Right ventricle myocardium superior (tissue), 1 donor: ENCODE measurements around the gene SRSF8. TPM values are rescaled to one million over a fixed set of nuclear protein-coding genes. Genes with fewer than 3 reads are reported as not detected.
A peak's percentile ranks its signal among the peaks of the same experiment; 100 is the strongest.
"Not testable (repeated sequence)": the region's sequence is repeated elsewhere in the genome, so short reads cannot be mapped to it uniquely, and the experiment has no call there.

ENCODE experiments used
- ATAC-seq: fragments of 200-7000 bp; cut with Tn5 transposase; one replicate; pipeline ENCODE4 v1.9.1; 2020; ENCODE audit warnings: mild to moderate bottlenecking; ENCODE audit not compliant: poor library complexity
- DNase-seq: peaks from one replicate; pipeline ENCODE4 v3.0.0-alpha.2; 2020
- intact Hi-C: fragments of 100-400 bp; cut with DNase I; formaldehyde crosslinking; loops from one replicate; pipeline ENCODE4 v1.11.2; 2022
- long read RNA-seq: library from polyadenylated mRNA; unstranded; transcript quantifications from one replicate; pipeline ENCODE4 v2.0.0, GENCODE V29; 2021
- total RNA-seq: library from RNA; stranded (reverse); fragmentation: NEBNext Ultra II Directional; extraction: Animal tissue kit (Norgen Biotek cat#: 25700); gene quantifications from one replicate; pipeline ENCODE4 v1.2.1, GENCODE V29; 2021
- donor health status: DM: no; HTN: yes; CAD: no; lungs with severe emphysema.

The SRSF8 gene, protein sequence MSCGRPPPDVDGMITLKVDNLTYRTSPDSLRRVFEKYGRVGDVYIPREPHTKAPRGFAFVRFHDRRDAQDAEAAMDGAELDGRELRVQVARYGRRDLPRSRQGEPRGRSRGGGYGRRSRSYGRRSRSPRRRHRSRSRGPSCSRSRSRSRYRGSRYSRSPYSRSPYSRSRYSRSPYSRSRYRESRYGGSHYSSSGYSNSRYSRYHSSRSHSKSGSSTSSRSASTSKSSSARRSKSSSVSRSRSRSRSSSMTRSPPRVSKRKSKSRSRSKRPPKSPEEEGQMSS
- total RNA-seq: 18.2 TPM
- long read RNA-seq, full-length matches to known transcripts: 65 of 70 reads
- long read RNA-seq, partial matches to known transcripts: 0 of 70 reads
- long read RNA-seq, other reads (novel, unspliced or antisense): 5 of 70 reads

DNA sequence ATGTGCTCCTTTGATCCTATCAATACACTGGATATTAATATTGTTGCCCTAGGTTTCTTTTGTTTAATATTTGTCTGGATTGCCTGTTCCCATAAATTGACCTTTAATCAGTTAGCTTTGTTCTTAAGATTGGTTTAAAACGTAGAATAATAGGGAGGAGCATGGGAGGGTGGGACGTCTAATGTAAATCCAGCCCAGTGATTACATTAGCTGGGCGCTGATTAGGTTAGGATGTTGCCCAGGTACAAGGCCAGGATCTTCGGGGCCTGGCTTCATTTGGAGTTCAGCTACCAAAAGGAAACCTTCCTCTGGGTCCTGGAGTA, at the start of gene SRSF8:
Gene SRSF8 (plus strand): TSS at position 204 of the 323 bp plus-strand sequence. CDS start 308 bp downstream, outside the sequence.
- DNase-seq (no peak), ATAC-seq (no peak)
- intact Hi-C loops: loop anchor here (10.0 kb wide), 1 partner anchor 698 kb away; no protein-coding TSS in a partner anchor

DNA sequence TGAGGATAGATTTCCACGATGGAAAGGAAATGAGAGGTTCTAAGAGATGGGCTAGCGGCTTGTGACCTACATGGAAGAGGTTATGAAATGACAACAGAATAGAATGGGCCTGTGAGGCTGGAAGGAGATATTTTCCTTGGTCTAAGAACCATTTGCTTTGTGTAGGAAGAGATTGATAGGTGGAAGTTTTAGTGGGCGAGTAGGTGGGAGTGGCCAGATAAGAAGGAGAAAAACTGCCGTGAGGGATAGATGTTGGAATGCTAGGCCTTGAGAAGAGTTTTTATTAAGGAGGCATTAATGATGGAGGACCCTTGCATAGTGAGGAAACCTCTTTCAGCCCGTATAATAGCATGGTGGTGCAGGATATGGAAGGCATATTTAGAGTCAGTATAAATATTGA, 45.3 kb upstream of the SRSF8 start:
- intact Hi-C loops, ATAC-seq, DNase-seq: not testable (repeated sequence)

DNA sequence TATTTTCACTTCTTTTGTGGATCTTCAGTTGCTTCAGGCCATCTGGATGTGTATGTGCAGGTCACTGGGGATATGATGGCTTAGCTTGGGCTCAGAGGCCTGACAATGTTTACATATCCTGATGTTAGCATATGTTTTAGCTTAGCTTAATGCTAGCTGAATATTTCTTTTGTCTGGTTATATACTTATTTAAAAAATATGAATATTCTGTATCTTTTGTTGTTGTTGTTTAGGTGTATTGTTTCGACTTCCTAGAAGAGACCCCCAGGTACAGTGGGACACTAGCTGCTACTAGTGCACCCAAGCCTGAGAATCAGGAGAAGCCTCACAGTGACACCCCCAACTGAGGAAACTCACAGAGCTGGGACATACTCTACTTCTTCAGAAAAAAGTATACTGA, 41.8 kb upstream of the SRSF8 start, which contains the start of gene KDM4E:
Gene KDM4E (plus strand): TSS at position 301 of the 400 bp plus-strand sequence. CDS start 300 bp downstream, outside the sequence.
- DNase-seq: no peak
- ATAC-seq: no peak
- intact Hi-C loops: no loop called here

DNA sequence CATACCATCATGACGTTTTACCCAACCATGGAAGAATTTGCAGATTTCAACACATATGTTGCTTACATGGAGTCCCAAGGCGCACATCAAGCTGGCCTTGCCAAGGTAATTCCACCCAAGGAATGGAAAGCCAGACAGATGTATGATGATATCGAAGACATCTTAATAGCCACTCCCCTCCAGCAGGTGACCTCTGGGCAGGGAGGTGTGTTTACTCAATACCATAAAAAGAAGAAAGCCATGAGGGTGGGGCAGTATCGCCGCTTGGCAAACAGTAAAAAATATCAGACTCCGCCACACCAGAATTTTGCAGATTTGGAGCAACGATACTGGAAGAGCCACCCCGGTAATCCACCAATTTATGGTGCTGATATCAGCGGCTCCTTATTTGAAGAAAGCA, 41.1 kb upstream of the SRSF8 start:
- intact Hi-C loops, ATAC-seq, DNase-seq: not testable (repeated sequence)

DNA sequence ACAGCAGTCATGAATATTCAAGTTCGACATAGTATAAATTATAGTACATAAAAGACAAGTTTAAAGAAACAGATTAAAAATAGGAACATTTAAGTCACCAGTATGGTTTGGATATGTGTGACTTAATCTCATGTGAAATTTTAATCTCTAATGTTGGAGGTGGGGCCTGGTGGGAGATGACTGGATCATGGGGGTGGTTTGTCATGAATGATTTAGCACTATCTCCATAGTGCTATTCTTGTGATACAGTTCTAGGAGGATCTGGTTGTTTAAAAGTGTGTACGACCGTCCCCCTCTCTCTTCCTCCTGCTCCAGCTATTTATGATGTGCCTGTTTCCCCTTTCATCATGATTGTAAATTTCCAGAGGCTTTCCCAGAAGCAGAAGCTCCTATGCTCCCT, 38.4 kb upstream of the SRSF8 start:
- no peak for DNase-seq
- intact Hi-C loops: no loop called here
- ATAC-seq: no peak

DNA sequence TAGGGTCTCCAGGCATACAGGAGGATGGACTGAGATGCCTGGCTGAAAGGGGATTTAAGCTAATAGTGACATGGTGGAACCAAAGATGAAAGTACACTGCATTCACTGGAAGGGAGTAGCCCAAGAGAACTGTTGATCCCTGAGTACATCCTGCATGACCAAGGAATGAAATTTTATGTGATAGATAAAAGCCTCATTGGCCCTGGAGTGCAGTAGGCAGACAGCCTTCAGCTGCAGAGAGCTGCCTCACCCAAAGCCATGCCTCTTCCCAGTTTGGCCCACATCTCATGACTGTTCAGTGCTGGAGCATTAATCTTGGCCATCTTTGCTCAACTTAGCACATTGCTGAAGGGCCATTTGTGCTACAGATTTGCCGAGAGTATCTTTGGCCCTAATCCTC, 33.7 kb upstream of the SRSF8 start:
- DNase-seq (no peak), ATAC-seq (no peak)
- intact Hi-C loops: no loop called here

DNA sequence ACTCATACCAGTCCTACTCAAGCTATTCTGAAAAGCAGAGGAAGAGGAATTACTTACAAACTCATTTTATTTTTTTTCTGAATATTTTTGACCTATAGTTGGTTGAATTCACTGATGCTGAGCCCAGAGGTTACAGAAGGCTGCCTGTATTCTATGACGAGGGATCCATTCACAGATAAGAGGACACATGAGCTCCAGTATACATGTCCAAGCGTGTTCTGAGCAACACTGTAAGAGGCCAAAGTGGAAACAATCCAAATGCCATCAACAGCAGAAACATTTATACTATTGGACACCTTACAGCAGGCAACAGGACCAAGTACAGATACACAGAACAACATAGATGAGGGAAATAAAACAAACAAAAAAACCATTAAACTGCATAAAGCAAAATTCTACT, 31.4 kb upstream of the SRSF8 start:
- no peak for ATAC-seq
- DNase-seq: no peak
- intact Hi-C loops: no loop called here

DNA sequence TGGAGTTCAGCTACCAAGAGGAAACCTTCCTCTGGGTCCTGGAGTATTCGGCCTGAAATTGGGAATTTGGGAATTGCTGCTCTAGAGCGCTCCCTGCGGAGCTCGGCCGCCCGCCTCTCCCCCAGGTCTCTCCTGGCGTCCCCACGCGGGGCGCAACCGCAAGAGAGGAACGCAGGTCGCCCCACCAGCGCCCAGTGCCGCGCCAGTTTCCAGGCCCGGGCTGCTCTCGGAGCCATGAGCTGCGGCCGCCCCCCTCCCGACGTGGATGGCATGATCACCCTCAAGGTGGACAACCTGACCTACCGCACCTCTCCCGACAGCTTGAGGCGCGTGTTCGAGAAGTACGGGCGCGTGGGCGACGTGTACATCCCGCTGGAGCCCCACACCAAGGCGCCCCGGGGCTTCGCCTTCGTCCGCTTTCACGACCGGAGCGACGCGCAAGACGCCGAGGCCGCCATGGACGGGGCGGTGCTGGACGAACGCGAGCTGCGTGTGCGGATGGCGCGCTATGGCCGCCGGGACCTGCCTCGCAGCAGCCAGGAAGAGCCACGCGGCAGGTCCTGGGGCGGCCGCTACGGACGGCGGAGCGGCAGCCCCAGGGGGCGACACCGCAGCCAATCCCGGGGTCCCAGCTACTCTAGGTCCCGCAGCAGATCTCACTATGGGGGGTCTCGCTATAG, 29.2 kb upstream of the SRSF8 start:
- peak; percentile 68 for ATAC-seq
- DNase-seq, intact Hi-C loops: not testable (repeated sequence)

DNA sequence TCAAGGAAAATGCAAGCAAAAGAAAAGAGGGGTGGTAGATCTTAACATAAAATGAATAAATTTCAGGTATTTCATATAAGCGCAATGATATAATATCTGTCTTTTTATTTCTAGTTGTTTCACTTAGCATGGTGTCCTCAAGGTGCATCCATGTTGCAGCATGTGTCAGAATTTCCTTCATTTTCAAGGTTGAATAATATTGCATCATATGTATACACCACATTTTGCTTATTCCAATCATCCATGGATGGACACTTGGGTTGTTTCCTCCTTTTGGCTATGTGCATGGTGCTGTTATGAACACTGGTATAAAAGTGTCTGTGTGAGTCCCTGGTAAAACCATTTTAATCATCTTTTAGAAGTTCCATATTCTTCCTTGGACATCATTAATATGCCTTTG, 24.5 kb upstream of the SRSF8 start:
- no peak for DNase-seq
- no peak for ATAC-seq
- intact Hi-C loops: no loop called here

DNA sequence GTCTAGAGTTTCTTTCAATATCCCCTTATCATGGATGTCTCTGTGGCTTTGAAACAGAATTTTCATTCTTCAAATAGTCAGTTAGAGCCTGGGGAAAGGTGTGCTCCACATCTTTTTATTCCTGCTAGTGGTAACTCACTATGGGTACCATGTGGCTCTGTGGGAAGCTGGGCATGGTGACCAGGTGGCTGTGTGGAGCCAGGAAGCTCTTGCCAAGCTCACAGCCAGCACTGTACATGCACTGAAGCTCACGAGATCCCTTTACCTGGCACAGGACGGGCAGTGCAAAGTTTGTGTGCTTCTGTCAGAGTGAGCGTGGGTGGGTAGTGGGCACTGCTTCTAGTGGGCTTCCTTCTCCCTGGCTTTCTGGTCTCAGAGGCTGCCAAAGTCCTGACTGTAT, 23.8 kb upstream of the SRSF8 start:
- intact Hi-C loops: no loop called here
- DNase-seq (no peak), ATAC-seq (no peak)

DNA sequence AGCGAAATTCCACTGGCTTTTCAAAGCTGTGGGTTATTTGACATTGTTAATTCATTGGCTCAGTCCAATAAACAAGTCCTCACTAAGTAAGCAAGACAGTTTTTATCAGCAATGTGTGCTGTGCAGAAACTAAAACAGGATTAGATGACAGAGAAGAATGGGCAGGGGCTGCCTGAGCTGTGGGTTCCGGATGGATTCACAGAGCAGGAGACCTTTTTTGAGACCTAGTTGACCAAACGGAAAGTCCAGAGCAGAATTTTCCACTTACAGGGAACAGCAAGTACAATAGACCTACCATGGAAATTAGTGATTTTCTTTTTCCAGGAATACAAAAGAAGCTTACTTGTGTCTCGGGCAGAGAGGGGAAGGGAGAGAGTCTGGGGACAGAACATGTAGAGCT, 22.7 kb upstream of the SRSF8 start:
- ATAC-seq (no peak), DNase-seq (no peak)
- intact Hi-C loops: no loop called here

DNA sequence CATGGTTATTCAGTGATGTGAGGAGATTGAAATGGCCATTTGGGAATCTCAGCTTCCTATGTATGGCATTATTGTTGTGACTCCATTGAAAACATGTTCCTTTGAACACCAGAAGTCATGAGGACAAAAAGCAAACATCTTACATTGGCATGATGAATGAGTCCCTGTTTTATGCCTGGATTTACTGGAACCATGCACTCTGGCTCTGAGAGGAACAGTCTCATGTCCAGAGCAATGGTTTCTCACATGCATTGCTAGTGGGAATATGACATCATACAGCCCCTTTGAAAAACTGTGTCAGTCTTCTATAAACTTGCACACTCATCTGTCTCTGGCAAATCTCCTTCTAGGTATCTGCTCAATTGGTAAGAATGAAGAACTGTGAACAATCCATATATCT, 20.9 kb upstream of the SRSF8 start:
- intact Hi-C loops: no loop called here
- no peak for DNase-seq
- no peak for ATAC-seq

DNA sequence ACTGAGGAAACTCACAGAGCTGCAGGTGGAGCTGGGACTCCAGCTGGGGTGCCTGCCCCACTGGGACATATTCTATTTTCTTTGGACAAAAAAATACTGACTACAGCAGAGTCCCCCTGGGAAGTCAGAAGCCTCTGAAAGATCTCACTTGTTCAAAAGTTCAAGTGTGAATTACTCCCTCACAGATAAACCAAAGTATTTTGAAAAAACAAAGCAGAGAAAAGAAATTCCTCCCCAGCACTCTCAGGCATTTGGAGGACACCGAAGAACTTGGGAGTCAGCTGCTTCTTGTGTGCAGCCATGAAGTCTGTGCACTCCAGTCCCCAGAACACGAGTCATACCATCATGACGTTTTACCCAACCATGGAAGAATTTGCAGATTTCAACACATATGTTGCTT, 17.6 kb upstream of the SRSF8 start, which contains the start of gene KDM4F:
Gene KDM4F (plus strand): TSS at position 301 of the 400 bp plus-strand sequence.
- intact Hi-C loops, ATAC-seq, DNase-seq: not testable (repeated sequence)

DNA sequence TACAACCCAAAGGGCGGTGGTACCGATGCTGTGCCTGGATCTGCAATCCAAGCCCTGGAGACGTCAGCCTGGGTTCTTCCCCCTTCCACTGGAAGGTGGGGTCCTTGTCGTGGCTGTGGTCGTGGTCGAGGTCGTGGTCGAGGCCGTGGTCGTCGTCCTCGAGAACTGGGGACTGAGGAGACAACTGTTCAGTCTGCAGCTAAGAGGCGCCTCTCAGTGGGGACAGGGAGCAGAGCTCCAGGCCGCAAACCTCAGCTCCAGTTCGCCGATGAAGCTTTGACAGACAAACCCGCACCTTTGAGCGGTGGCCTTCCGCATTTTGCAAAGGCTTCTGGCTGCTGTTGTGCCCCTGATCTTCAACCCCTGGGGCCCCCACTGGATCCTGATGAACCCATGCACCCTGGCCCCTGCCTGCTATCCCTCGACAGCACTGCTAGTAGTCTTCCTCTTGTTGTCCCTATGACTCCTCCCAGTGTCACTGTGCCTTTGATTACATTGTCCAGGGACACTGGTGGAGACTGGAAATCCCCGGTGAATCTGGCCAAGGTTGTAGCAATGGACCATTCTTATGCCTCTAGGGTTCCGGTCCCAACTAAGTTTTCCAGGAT, 16.0 kb upstream of the SRSF8 start:
- intact Hi-C loops: no loop called here
- ATAC-seq (no peak), DNase-seq (no peak)

DNA sequence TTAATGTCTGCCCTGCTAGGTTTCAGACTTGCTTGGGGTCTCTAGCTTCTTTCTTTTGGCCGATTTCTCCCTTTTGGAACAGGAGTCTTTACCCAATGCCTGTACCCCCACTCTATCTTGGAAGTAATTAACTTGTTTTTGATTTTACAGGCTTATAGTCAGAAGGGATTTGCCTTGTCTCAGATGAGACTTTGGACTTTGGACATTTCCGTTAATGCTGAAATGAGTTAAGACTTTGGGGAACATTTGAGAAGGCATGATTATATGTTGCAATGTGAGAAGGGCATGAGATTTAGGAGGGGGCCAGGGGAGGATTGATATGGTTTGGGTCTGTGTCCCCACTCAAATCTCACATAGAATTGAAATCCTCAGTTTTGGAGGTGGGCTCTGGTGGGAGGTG, 12.4 kb upstream of the SRSF8 start:
- intact Hi-C loops: no loop called here
- ATAC-seq (no peak), DNase-seq (no peak)

DNA sequence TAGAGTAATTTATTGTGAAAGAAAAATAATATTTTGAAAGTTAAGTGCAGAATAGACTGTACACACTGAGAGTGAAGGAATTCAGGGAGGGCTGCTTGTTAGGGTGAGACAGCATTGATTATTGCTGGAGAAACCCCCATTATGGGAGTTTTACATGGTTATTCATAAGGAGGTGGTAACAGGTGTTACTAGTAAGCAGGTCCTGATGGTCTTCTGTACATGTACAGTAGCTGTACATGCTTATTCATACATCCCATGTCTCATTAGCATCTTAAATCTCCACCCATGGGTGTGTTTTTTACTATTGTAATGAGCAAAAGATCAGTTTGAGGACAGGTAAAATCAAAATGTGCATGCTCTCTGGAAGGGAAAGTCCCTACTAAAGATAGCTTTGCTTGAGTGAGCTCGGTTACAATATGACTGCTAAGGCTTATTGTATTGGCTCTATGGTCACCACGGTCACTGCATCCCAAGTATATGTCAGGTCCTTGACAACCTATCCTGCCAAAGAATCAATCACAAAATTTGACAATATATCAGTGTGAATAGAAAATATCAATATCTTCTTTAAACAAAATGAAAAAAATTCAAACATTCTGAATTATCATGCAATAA, 11.3 kb upstream of the SRSF8 start:
- DNase-seq (no peak), ATAC-seq (no peak)
- intact Hi-C loops: no loop called here

DNA sequence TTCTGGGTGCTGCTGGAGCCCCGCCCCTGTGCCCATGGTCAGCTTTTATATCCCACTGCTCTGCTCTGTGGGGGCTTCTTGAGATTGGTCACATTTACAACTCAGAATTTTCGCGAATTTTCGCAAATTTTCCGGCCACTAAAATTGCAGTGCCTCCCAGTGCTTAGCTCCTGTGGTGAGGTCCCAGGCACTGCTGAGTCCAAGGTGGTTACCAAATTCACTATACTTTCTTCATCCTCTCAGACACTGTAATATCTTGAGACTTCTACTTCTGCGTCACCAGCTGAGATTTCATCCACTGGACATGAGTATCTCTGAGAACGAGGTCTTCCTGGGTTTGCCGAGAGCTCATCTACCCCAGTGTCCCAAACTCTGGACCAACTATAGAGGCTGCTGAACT, 8.8 kb upstream of the SRSF8 start:
- no peak for DNase-seq
- intact Hi-C loops: no loop called here
- no peak for ATAC-seq

DNA sequence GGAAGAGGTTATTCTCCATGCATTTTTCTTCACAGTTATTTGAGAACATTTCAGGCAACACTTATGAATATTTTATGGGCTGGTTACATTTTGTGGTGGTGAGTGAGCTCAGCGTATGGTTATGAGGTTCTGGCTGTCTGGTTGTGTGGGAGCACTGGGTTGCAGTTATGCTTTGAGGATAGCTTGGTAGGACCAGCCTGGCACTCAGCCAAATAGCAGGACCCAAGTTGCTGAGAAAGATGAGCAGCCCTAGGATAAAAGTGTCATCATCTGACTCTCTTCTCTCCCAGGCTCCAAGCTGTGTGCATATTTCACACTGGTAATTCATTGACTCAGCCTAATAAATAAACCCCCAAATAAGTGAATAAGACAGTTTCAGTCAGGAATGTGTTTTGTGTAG, 8.1 kb upstream of the SRSF8 start:
- intact Hi-C loops: no loop called here
- DNase-seq (no peak), ATAC-seq (no peak)

DNA sequence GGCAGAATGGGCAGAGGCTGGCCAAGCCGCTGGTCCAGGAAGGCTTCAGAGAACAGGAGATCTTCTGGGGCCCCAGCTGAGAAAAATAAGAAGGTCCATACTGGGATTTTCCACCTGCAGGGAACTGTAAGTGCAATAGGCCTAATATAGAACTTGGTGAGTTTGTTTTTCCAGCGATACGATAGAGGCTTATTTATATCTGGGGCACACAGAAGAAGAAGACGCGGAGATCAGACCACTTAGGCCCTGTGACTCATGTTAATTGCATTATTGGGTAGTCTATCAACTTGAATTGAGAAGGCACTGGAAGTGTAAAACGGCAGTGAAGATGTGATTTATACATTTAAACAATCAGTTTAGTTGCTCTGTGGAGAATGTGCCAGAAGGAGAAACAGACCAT, 7.7 kb upstream of the SRSF8 start:
- intact Hi-C loops: no loop called here
- no peak for ATAC-seq

More for the DNA sequence above, 7.7 kb upstream of the SRSF8 start:
- no peak for DNase-seq
